GM12891 (cell line): Measurements from ENCODE around the gene MSI2.

Experiments
- POLR2A ChIP-seq: IDR thresholded peaks from 2 replicates; pipeline ENCODE4 v1.6.1; 2011; ENCODE audit warnings: low read depth, low read length, control low read depth
- POU2F2 ChIP-seq: IDR thresholded peaks from 2 replicates; pipeline ENCODE4 v1.6.1; 2011; ENCODE audit warnings: low read depth, mild to moderate bottlenecking, control low read depth, low read length, moderate library complexity
- TAF1 ChIP-seq: IDR thresholded peaks from 2 replicates; pipeline ENCODE4 v1.6.1; 2011; ENCODE audit warnings: low read depth, low read length, control low read depth

DNA sequence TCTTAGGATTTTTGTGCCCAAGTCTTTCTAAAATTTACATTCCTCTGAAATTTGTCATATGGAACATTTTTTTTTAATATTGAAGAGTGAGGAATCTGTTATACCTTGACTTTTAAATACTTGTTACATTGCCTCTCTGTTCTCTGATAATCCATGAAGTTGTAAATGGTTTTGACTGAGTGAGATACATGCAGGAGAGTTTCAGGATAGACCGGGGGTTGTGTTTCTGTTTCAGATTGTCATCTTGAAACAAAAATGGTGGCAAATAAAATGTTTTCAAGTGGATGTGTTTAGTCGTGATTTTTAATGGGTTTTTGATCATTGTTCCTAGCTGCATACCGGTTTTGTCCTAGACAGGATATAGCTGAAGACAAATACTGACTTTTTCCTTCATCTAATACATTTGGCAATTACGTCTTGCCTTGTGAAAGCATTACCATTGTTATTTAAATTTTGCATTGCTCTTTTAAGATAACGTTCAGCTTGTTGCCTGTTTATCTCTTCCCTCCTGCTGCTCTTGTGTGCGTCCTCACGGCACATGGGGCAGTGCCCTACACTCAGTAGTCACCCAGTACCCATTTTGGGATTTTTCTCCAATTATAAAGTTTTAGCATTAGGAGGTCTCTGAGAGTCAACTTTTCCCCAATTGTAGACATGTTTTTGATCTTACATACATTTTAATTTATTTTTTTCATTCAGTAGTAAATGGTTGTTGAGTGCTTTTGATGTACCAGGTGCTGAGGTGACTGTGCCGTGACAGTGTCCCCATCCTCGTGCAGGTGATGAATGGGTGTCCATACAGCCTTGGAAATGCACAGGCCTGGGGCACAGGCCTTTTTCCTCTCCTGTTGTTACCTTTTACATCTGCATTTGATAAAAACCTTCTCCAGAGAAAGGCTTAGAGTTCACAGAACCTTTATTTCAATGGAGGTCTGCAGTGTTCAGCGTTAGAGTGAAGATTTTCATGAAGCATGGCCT is 169.9 kb downstream of the MSI2 start:
- TF ChIP-seq POLR2A (no peak), POU2F2 (no peak), TAF1 (no peak)
